ENCODE data around the gene HOXA1. TPM values are rescaled to one million over a fixed set of nuclear protein-coding genes. Genes with fewer than 3 reads are reported as not detected.

The HOXA1 gene
- total and polyA plus RNA-seq, 2 of the 4 experiments (the other 2 are of a cell fraction) = 0.54 to 1.8 TPM

DNA sequence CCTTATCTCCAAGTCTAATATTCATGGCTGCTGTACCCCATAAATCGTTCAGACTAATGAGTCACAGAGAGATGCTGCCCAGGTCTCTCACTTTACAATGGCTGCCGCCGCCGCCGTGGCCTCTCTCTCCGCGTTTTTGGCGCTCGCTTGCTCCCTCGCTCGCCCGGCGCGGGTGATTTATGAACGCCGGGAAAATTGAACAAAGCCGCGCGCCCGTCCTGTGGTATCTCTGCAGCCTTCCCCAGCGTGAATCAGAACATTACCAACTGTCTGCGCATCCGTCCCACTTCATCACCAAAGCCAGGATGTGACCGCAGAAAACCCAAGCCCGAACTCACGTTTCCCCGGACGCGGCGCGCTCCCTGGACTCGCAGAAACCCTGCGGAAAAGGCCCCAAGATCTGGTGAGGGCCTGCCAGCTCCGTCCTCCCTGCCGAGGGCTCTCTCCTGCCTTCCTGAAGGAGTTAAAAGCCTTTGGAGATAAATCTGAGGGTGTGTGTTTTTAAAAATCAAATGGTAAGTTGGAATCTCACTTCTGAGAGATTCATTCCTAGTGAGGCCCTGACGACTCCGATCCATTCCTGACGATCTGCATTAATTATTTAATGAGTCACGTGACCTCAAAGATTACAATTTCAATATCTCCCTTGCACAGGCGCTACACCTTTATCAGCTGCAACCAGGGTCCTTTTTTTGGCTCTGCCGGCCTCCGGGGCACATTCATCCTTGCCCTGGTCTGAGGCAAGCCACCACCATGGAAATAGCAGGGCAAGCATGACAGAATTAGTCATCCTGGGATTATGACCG, 28.5 kb upstream of the HOXA1 start:
- H3K9ac ChIP-seq (ENCODE audit: low read depth, low read length) = peak overlapping the region; percentile 96
- H2BK120ac ChIP-seq (ENCODE audit: low read depth, low read length) = peak overlapping the region; percentile 94
- TF ChIP-seq, protein P1, sequence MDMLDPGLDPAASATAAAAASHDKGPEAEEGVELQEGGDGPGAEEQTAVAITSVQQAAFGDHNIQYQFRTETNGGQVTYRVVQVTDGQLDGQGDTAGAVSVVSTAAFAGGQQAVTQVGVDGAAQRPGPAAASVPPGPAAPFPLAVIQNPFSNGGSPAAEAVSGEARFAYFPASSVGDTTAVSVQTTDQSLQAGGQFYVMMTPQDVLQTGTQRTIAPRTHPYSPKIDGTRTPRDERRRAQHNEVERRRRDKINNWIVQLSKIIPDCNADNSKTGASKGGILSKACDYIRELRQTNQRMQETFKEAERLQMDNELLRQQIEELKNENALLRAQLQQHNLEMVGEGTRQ (IDR thresholded peaks at IDR 0.05; ENCODE audit: low read depth, low read length) = peak; percentile 83
- no peak for TF ChIP-seq POLR2A (IDR thresholded peaks at IDR 0.05; ENCODE audit: low read depth, low read length)
- no peak for TF ChIP-seq SMC3 (IDR thresholded peaks at IDR 0.05; ENCODE audit: low read depth, low read length)
- no peak; the same call in 1 of the 2 replicates for TF ChIP-seq RAD21 (IDR thresholded peaks at IDR 0.05; ENCODE audit: low read length)
- no peak for TF ChIP-seq NFE2L2 (IDR thresholded peaks at IDR 0.05; ENCODE audit: low read depth, low read length)
- TF ChIP-seq CHD1 (IDR thresholded peaks at IDR 0.05; ENCODE audit: low read depth, low read length) = peak; percentile 35; the same call in 1 of the 2 replicates
- TF ChIP-seq RCOR1 (IDR thresholded peaks at IDR 0.05; ENCODE audit: insufficient replicate concordance, low read length) = peak; percentile 47
- TF ChIP-seq FOS (IDR thresholded peaks at IDR 0.05; ENCODE audit: low read depth, low read length) = peak; percentile 87
- no peak for TF ChIP-seq RFX5 (IDR thresholded peaks at IDR 0.05; ENCODE audit: low read depth, low read length)
- peak; percentile 97 for TF ChIP-seq BHLHE40 (IDR thresholded peaks at IDR 0.05; ENCODE audit: low read depth, low read length)
- 0 out of 2 replicates have a peak, but pooled peaks have one; percentile 6 for TF ChIP-seq CEBPB (IDR thresholded peaks at IDR 0.05; ENCODE audit: low read depth, low read length)
- 0 out of 2 replicates have a peak, but pooled peaks have one; percentile 10 for TF ChIP-seq MAZ (IDR thresholded peaks at IDR 0.05; ENCODE audit: borderline replicate concordance, low read depth, low read length)
- peak; percentile 59 for TF ChIP-seq MXI1 (IDR thresholded peaks at IDR 0.05; ENCODE audit: borderline replicate concordance, low read depth, low read length)
- H2AK9ac ChIP-seq (replicated peaks; ENCODE audit: low read depth, low read length, poor library complexity) = peak overlapping the region; percentile 30
- no peaks in the 10 kb centered on the region for H3K9me3 ChIP-seq (ENCODE audit: control insufficient read depth, insufficient read depth, low read length)
- peak overlapping the region; percentile 77 for H2AK5ac ChIP-seq (ENCODE audit: low read depth, low read length)
- peak overlapping the region; percentile 88 for H2BK5ac ChIP-seq (ENCODE audit: low read depth, low read length, poor library complexity, severe bottlenecking)
- H2BK15ac ChIP-seq (ENCODE audit: low read depth, low read length) = peak overlapping the region; percentile 64; the same call in 2 of the 3 replicates
- H3K23ac ChIP-seq (ENCODE audit: low read depth, low read length) = peak overlapping the region; percentile 89
- dilution Hi-C loops (cut with HindIII; ENCODE audit: low sequenced_read_pairs, unreplicated experiment) (no loop called here), intact Hi-C loops (cut with micrococcal nuclease) (loop anchor here (5.0 kb wide), 1 partner anchor 922 kb away; the partner anchor contains the start of genes CBX3 and HNRNPA2B1), in situ Hi-C loops (cut with MboI; ENCODE audit: low sequenced_read_pairs) (no loop called here)
- WGBS, 2 experiments (ENCODE audit: extremely low coverage in 2 of 2, insufficient read length in 1 of 2) = 1% methylated on average over 25 of the region's 43 CpGs; no CpG with 5 or more reads in 1 of the 2 experiments
- no peaks in the 10 kb centered on the region for H3K27me3 ChIP-seq (ENCODE audit: control insufficient read depth, insufficient read depth, low read length)
- H4K91ac ChIP-seq (ENCODE audit: insufficient read depth, low read depth, low read length) = peak overlapping the region; percentile 96
- H3K4me3 ChIP-seq (ENCODE audit: insufficient read depth, low read depth, low read length) = peak overlapping the region; percentile 48
- POLR2A ChIA-PET (ENCODE audit: unreplicated experiment) = interaction anchor here (1.0 kb wide), 1 partner anchor 26 kb away, joined by 3 read pairs; no protein-coding TSS in a partner anchor
- H3K4ac ChIP-seq (ENCODE audit: low read depth, low read length) = peak overlapping the region; percentile 98
- H3K56ac ChIP-seq (ENCODE audit: extremely low read depth, insufficient read depth, low read length) = peak overlapping the region; percentile 76; the same call in 1 of the 2 replicates
- DNase-seq (peak; percentile 97), ATAC-seq (ENCODE audit: low read depth) (peak; percentile 36)
- H3K4me2 ChIP-seq (ENCODE audit: low read depth, low read length) = peak overlapping the region; percentile 95
- CTCF ChIA-PET = interaction anchor here (1.0 kb wide), 1 partner anchor 755 kb away, joined by 3 read pairs; no protein-coding TSS in a partner anchor
- peak overlapping the region; percentile 67 for H3K18ac ChIP-seq (ENCODE audit: low read depth, low read length)
- H3K4me1 ChIP-seq (ENCODE audit: control insufficient read depth, insufficient read depth, low read length) = peaks cover 35% of the 10 kb centered on the region
- no TSS peak for BruUV-seq (replicated peaks)
- peak overlapping the region; percentile 94 for H3K14ac ChIP-seq (replicated peaks; ENCODE audit: low read depth, low read length)
- peaks cover 10% of the 10 kb centered on the region for H3K9me1 ChIP-seq (ENCODE audit: insufficient read depth, low read length)
- H3K36me3 ChIP-seq (ENCODE audit: control insufficient read depth, insufficient read depth, low read length) = peaks cover 3% of the 10 kb centered on the region; the same call in 1 of the 2 replicates
- peak overlapping the region; percentile 74 to 90 for H4K8ac ChIP-seq (ENCODE audit: low read depth in 2 of 2, low read length in 2 of 2)
- H2BK20ac ChIP-seq (ENCODE audit: low read depth, low read length) = peak overlapping the region; percentile 75
- H3K27ac ChIP-seq (ENCODE audit: insufficient read depth, low read length) = peak overlapping the region; percentile 99
- peaks cover 12 to 51% of the 10 kb centered on the region in 2 experiments for H3K79me1 ChIP-seq (ENCODE audit: low read depth in 1 of 2, low read length in 2 of 2)
- peak overlapping the region; percentile 36 for H2AFZ ChIP-seq (replicated peaks; ENCODE audit: low read length, poor library complexity)
- H4K5ac ChIP-seq (ENCODE audit: low read depth, low read length) = peak overlapping the region; percentile 50; the same call in 1 of the 2 replicates
- no peaks in the 10 kb centered on the region for H4K20me1 ChIP-seq (ENCODE audit: insufficient read depth, low read length)

Data from IMR-90 (cell line).